Limb (tissue), 2 donors: ENCODE results near the gene ACSS3.
"Not testable (repeated sequence)": the region's sequence is repeated elsewhere in the genome, so short reads cannot be mapped to it uniquely, and the experiment has no call there.

Source experiments
- DNase-seq, 2 donors: peaks; one replicate each; pipeline ENCODE4 v3.0.0-alpha.2; 2016; ENCODE audit errors: extremely low spot score in 2 of 2

ACSS3 gene

DNA sequence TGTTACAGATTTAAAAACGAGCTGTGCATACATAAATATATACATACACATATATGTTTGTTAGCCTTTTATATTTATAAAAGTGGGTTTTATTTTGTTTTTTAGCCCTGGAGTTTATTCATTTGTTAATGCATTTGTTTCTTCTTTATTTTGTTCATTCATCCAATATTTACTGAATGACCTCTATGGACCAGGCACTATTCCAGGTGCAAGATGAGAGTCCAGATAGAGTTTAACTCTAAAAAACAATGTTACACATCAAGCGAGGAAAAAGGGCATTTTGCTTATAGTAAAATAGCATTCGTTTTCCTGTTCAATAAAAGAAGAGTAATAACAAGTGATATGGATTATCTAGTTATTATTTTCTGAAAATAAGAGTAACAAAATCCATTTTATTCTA, 14.2 kb downstream of the ACSS3 start:
- no peak for DNase-seq

DNA sequence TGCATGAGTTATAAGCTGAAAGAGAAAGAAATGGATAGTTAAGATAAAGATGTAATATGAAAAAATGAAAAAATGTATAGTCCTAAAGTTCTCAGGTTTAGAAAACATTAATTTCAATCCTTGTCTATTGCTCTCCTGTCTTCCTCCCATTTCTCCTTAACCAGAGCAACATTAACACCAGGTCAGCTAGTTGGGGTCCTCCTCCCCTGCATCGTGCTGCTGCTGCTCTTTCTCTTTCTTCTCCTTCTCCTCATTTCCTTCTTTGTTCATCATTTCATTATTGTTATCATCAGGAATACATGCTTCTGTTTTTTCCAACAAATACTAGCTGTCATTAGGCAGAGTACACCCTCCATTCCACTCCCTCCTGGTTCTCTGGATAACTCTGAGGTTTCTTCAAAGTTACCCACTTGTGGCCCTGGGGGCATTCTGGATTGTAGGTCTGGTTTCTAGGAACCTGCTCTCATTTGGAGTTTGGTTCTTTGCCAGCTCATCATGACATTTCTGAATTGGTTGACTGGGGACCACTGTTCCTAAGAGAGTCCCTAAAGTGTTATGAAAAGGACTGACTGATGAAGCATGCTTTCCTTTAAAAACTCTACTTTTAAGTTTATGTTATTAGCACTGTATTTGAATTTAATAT, 17.0 kb downstream of the ACSS3 start:
- no peak for DNase-seq

DNA sequence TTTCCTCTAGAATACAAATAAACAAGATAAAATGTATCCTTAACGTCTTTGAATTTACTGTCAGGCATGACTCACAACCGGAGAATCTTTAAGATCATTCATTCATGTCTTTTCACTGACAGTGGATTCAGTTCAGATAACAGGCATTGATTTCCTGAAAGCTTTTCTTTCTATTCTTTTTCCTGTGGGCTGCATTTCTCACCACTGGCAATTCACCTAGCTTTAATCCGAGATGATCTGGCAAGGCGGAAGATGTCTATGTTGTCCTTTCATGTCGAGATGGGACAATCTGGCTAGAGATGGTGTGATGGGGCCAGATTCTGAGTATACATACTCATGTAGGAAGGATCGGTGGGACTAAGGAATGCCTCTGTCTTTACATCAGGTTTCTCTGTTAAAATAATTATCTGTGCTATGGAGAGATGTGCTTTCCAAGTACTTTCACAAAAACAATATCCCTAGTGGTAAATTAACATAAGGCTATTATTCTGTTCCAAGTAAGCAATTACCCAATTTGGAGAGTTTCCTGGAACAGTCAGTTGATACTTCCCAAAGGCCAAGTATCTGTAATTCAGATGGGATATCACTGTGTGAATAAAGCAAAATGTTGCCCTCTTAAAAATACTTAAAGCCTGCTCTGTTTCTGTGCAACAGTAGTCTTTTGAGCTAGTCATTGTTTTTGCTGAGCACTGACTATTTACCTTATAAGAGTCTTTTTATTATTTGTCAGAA, 17.8 kb downstream of the ACSS3 start:
- DNase-seq, result peak in 1 of 2 donors; percentile 68

DNA sequence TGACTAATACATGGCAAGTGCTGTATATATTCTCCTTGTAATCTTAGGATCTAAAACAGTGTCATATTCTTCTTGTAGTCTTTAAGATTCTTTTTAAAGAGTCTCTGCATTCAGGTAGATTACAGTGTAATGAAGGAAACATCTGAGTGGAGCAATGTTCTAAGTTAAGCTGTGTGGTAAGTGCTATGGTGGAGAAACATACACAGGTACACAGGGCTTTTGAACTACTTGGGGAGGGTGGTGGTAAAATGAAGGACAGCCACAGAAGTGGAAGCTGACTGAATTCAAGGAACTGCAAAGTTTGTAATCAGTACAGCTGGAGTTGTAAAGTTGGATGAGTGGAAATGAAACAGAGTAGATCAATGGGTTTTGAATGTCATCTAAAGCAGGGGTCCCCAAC, 27.8 kb downstream of the ACSS3 start:
- no peak for DNase-seq

DNA sequence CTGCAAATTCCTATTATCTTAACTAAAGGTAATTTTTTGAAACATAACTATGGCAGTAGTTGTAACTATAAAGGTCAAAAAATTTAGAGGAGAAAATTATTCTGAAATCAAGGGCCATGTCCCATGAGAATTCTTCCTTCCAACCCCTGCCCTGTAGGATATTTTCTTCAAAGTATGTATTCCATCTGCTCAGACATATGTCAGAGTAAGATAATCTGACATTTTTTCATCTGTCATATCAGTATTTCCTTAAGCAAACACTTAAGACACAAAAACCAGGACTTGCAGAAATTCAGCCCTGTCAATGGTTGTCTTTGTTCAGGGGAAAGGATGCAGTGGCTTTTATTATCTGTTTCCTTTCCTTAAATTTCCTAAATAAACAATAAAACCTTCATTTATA, 36.3 kb downstream of the ACSS3 start:
- no peak for DNase-seq

DNA sequence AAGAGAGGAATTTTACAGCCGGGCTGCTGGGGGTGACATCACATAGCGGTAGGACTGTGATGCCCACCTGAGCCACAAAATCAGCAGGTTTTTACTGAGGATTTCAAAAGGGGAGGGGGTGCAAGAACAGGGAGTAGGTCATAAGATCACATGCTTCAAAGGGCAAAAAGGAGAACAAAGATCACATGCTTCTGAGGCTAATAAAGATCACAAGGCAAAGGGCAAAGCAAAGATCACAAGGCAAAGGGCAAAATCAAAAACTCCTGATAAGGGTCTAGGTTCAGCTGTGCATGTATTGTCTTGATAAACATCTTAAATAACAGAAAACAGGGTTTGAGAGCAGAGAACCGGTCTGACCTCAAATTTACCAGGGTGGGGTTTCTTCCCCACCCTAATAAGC, 41.2 kb downstream of the ACSS3 start:
- DNase-seq, result not testable (repeated sequence)

DNA sequence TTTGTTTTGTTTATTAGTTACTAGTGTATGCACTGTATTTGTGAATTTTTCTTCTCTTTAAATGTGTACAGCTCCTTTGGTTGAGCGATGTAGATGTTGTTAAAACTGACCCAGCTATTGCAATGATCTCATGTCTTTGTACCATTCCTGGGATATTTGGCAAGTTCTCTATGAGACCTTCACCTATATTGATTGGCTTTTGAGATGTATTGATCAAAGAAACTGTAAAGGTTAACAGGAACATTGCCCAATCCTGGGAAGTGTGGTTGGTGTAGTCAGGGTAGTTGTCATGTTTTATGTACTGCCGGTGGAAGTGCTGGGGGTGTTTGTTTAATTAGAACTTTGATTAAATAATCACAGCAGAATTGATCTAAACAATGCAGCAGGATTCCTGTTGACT, 43.1 kb downstream of the ACSS3 start:
- no peak for DNase-seq

DNA sequence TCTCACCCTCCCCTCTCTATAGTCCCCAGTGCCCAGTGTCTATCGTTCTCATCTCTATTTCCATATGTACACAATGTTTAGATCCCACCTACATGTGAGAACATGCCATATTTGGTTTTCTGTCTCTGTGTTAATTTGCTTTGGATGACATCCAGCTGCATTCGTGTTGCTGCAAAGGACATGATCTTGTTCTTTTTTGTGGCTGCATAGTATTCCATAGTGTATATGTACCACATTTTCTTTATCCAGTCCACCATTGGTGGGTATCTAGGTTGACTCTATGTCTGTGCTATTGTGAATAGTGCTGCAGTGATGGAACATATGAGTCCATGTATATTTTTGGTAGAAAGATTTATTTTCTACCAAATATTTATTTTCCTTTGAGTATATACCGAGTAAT, 45.7 kb downstream of the ACSS3 start:
- no peak for DNase-seq

DNA sequence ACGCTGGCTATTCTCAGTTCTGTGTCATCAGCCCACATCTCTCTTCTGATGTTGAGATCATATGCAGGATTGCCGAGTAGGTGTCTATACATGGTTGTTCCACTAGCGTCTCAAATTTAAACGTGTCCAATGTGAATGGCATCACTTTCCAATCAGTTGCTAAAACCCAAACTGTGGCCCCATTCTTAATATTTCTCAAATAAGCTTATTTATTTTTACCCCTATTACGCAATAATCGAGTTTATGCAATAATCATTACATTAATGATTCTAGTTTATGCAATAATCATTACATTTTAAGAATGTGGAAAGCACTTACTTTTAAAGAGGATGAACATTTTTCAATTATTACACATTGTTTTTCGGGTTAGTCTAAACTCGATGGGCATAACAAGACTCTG, 47.8 kb downstream of the ACSS3 start:
- no peak for DNase-seq

DNA sequence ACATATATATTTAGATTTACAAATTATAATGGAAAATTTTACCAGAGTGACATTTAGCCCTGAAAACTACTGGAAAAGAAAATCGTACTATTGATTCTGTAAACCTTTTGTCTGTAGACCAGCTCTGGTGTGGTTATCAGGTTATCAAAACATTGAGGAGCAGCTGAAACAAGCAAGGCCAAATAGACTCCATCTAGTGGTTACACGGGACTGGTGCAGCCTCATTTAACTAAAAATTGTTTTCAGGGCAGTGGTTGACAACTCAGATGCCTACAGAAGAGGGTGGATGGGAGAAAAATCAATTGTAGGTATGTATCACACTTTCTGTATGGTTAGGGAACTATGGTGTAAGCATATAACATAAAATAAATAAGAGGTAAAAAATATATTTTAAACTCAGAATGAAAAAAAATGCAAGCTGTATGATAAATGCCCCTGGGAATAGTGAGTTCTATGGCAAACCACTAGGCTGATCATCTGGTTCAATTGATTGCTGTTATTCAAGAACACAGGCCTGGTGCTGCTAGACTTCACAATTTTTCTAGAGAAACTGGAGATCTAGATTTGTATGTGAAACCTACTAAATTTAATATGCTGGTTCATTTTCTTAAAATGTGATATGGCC, 51.2 kb downstream of the ACSS3 start:
- DNase-seq, result peak in 1 of 2 donors; percentile 27

DNA sequence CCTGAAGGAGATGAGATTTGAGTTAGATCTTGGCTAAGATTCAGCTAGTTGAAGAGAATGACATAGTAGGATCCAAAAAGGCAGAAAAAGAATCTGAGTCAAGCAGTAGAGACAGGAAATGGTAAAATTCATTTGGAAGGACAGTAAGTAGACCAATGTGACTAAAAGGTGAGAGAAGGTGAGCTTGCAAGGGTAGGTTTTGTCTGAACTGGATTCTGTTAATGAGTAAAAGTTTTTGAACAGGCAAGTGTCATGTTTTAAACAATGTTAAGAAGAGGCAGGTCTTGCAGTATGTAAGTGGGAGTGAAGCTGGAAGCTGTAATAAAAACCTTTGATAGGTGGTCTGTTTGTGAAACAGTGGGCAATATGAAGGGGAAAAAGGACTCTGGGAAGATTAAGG, 58.6 kb downstream of the ACSS3 start:
- no peak for DNase-seq

DNA sequence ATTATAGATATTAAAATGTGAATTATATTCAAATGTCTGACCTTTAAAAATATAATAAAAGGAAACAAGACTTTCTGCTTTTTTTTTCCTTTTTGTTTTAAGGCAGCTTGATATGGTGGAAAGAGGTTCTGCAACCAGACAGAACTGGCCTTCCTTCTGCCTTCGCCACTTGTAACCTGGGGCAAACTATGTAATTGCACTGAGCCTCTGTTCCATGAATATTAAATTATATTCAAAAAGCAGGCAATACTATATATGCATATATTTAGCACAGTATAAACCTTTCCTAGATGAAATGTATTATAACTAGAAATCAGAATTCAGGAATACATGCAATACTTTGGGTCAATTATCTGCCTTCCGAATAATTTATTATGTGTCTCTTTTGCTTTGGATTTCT, 59.9 kb downstream of the ACSS3 start:
- DNase-seq, result no peak

DNA sequence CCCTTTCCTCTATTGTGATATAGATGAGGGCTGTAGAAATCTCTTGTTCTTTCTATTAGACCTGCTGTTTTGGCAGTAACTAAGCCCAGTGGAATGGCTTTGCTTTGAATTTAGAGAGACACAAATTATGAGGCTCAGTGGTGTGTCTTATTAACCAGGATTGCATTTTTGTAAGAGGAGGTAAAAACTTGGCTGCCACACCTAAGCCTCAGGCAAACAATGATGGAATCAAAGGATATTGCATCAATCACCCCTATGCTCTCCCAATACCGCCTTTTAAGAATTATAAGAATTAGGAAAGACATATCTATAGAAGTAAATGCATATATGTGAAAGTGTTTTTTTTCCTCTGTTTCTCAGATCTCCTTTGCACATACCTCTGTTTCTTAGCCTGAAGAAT, 63.3 kb downstream of the ACSS3 start:
- DNase-seq, result no peak

DNA sequence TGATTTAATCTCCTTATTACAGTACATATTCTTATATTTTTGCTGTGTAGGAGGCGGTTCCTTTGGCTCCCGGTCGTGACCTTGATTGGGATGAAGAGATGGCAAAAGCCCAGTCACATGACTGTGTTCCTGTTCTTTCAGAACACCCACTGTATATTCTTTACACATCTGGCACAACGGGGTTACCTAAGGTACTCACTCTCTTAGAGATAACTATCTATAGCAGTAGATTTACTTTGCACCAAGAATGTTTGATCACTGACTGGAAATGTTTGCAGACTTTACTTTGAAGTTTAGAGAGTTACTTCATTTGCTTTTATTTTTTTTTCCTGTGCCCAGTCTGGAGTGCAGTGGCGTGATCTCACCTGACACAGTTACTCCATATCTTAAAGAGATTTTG, 65.2 kb downstream of the ACSS3 start:
- DNase-seq, result no peak

DNA sequence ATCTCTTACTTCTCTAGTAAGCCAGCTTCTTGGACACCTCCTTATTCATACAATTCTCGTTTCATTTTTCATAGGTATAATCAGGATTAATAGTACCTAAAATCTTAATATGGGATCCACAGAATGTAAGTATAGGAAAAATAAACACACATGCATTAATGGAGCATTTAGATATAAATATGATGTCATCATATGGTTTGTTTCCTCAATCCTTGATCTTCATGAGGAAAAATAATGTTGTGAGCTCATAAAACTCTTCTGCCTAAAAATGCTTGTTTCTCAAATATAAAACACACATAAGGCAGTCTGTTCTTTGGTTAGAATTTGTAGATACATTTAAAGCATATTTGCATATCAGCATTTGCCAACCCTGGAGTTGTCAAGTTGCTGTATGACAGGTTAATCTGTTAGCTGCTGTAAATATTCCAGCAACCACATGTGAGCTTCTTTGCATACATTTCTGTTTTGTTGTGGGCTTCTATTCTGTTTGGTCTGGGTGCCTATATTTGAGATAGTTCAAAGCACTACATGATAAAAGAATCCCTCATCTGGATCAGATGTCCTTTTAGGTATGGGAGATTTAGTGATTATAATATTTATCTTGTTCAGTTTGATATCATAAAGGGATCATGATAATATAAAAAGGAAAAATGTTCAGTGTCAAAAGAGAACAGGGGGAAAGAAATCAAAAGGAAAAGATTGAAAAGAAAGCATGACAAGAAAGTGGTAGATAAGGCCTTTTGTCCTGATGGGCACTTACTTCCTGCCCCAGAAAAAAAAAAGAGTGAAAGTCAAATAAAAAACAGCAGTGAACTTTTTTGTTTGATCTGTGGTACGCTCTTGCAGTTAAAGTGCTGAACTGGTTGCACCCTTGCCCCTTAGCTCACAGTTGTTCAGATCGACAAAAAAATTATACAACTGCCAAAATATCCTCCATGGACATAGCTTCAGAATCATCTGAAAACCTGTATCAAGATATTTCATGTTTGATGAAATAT, 68.6 kb downstream of the ACSS3 start:
- no peak for DNase-seq

DNA sequence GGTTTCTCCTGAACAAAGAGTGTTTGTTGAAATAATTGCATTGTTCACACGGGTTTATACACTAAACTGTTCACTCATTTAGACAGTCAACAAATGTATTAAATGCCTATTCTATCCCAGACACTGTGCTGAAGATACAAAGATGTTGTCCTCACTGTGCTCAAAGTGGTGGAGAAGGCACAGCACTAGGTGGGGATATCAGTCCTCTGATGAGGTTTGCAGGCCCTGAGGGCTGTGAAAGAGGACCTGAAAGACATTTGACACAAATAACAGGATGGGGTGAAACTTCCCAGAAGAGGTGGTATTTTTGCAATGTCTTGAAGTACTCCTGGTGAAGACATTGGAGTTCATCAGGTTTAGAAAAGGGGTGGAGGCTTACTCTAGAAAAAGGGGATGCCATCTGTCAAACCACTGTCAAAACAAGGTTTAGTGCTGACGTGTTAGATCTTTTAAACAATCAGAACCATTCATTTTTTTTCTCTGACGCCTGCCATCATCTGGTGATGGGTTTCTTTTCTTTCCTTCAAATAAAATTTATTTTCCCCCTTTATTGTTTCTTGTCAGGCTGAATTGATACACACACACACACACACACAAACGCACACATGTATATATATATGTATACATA, 69.5 kb downstream of the ACSS3 start:
- DNase-seq, result no peak

DNA sequence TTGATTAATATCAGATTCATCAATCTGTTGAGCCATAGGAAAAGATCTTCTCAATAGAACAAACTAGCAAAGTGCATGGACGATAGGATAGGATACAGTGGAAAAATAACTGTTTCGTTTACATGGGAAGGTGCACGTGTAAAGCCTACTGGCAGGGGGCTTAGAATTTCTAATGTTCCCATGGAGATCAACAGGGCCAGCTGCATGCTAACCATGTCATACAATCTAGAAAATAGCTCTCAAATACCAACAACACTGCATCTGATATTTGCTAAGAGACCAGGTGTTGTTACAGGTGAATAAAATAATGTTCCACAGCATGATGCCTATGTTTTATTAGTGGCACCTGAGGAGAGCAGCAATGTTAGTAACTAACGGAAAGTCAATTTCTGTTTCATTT, 72.5 kb downstream of the ACSS3 start:
- DNase-seq, result no peak

DNA sequence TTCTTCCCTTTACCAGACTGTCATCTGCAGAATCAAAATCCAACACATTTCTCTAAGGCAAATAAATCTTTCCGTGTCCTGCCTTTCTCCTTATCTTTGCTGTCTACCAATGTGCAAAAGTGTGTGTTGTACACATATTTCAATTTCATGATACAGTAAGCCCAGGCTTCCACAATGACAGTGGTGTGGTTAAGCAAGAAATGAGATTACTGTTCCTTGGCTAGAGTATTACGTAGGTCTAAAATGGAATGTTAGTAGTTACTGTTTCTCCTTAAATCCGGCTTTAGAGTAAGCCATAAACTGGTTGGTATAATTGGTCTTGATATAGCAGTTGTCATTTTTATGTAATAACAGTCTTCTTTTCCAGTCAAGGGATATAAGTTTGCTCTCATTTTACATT, 82.0 kb downstream of the ACSS3 start:
- DNase-seq, result no peak

DNA sequence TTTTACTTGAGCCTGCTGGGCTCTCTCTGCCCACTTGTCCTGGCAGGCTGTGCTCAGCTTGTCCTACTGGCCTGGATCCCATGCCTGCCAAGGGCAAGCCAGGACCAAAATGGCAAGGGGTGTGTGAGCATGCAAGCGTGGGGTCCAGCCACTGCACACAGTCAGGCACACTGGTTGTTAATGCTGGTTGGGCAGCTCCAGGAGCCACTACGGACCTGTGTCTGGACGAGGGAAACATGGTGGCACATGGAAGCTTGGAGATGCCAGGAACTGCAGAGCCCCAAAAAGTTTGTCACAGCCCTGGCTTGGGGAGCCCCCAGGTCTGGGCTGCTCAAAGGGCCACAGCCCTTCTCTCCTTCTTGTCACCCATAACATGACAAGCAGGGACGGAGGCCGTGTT, 83.8 kb downstream of the ACSS3 start:
- no peak for DNase-seq

DNA sequence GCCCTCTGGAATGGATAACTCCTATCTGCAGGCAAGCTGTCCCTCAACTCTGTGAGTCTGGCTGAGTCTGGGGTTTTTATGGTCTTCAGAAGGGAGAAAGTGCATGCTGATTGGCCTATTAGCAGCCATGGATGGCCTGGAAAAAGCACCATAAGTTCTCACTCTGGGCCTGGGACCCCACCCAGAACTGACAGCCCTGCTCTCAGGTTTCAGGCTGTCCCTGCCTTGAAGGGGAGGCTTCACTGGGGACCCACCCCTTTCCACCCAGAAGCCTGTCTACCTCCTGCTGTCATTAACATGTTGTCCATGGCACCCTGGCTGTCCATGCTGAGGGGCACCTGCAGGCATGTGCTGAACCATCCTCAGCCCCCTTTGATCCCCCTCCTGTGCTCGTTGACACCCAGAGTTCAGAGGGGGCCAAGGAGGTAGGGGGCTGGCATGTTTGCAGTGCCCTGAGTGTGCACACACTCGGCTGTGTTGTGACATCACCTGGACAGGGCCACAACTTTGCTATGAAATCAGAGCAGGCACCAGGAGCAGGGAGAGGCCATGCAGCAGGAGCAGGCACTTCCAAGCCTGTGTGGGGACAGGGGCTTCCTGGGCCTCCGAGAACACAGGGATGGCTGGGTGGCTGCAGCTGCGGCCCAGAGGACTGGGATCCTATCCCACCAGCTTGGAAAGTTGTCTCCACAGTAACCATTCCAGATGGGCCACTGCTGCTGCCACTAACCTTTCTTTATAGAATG, 84.7 kb downstream of the ACSS3 start:
- DNase-seq, result no peak

DNA sequence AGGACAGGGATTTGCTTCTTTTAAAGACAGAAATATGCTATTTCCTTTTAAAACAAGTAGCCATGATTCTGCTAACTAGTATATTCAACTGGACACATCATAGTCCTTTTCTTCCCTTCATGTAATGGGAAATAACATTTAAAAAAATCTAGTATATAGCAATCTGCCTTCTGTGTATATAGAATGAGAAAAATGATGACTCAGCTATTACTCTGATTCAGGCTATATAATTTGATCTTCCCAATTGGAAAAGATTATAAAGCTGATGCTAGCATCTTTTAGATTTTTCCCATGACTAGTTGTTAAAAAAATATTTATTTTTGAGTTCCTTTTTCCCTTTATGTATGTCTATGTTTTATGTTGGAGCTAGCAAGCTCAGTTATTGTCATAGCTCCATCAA, 86.9 kb downstream of the ACSS3 start:
- DNase-seq, result no peak
